MG63 (cell line): ENCODE measurements around the gene DIP2A. TPM values are rescaled to one million over a fixed set of nuclear protein-coding genes. Genes with fewer than 3 reads are reported as not detected.
"Not testable (repeated sequence)": the region's sequence is repeated elsewhere in the genome, so short reads cannot be mapped to it uniquely, and the experiment has no call there.

Experiments used
- DNase-seq: peaks from one replicate; pipeline ENCODE4 v3.0.0-alpha.2; 2020
- H3K27me3 ChIP-seq: fragments of 250-450 bp; sonication (Bioruptor Pico); 2 replicates; pipeline ENCODE4 v1.5.1; 2020; ENCODE audit warnings: mild to moderate bottlenecking, moderate library complexity
- H3K36me3 ChIP-seq: fragments of 250-450 bp; sonication (Bioruptor Pico); 2 replicates; pipeline ENCODE4 v1.5.1; 2020; ENCODE audit warnings: mild to moderate bottlenecking, moderate library complexity
- H3K4me3 ChIP-seq: fragments of 250-450 bp; sonication (Bioruptor Pico); 2 replicates; pipeline ENCODE4 v1.5.1; 2020; ENCODE audit warnings: mild to moderate bottlenecking, moderate library complexity
- H3K9me3 ChIP-seq: fragments of 250-450 bp; sonication (Bioruptor Pico); 2 replicates; pipeline ENCODE4 v1.5.1; 2020; ENCODE audit warnings: mild to moderate bottlenecking, moderate library complexity
- total RNA-seq: library from RNA; depleted of rRNA; stranded (reverse); fragments of >200 nt; shearing (Covaris generic); gene quantifications from 2 replicates; pipeline ENCODE4 v1.2.3, GENCODE V29; 2014; ENCODE audit warnings: low replicate concordance

DIP2A gene
- total RNA-seq, 1 experiment from 2014 or later, result 15.9 TPM

GRCh38 chr21:46437096-46437498, 21.6 kb upstream of the DIP2A start:
- H3K4me3 ChIP-seq, result no peak overlapping the region
- no peak for DNase-seq
- no peaks in the 10 kb centered on the region for H3K27me3 ChIP-seq
- H3K36me3 ChIP-seq, result peaks cover 95% of the 10 kb centered on the region
- H3K9me3 ChIP-seq, result no peaks in the 10 kb centered on the region

GRCh38 chr21:46437511-46437910, 21.2 kb upstream of the DIP2A start:
- peaks cover 95% of the 10 kb centered on the region for H3K36me3 ChIP-seq
- no peak for DNase-seq
- H3K9me3 ChIP-seq, result no peaks in the 10 kb centered on the region
- H3K4me3 ChIP-seq, result no peak overlapping the region
- no peaks in the 10 kb centered on the region for H3K27me3 ChIP-seq

GRCh38 chr21:46438241-46438640, 20.4 kb upstream of the DIP2A start:
- Histone ChIP-seq H3K9me3 (no peaks in the 10 kb centered on the region), H3K36me3 (peaks cover 95% of the 10 kb centered on the region), H3K4me3 (no peak overlapping the region), H3K27me3 (no peaks in the 10 kb centered on the region)
- no peak for DNase-seq

- Histone ChIP-seq H3K36me3 (peaks cover 93% of the 10 kb centered on the region), H3K4me3 (no peak overlapping the region), H3K9me3 (no peaks in the 10 kb centered on the region), H3K27me3 (no peaks in the 10 kb centered on the region)
- no peak for DNase-seq
These were observed 18.8 kb upstream of the DIP2A start for GRCh38 chr21:46439906-46440305.

- H3K27me3 ChIP-seq, result no peaks in the 10 kb centered on the region
- no peaks in the 10 kb centered on the region for H3K9me3 ChIP-seq
- DNase-seq, result no peak
- peaks cover 87% of the 10 kb centered on the region for H3K36me3 ChIP-seq
- no peak overlapping the region for H3K4me3 ChIP-seq
These were observed 17.4 kb upstream of the DIP2A start for GRCh38 chr21:46441331-46441730.

- Histone ChIP-seq H3K27me3 (no peaks in the 10 kb centered on the region), H3K9me3 (no peaks in the 10 kb centered on the region), H3K36me3 (peaks cover 86% of the 10 kb centered on the region), H3K4me3 (no peak overlapping the region)
- no peak for DNase-seq
These were observed 16.7 kb upstream of the DIP2A start for GRCh38 chr21:46441961-46442498.

- peaks cover 85% of the 10 kb centered on the region for H3K36me3 ChIP-seq
- H3K4me3 ChIP-seq, result no peak overlapping the region
- H3K27me3 ChIP-seq, result no peaks in the 10 kb centered on the region
- no peaks in the 10 kb centered on the region for H3K9me3 ChIP-seq
- DNase-seq, result no peak
These were observed 15.8 kb upstream of the DIP2A start for GRCh38 chr21:46442938-46443337.

- Histone ChIP-seq H3K36me3 (peaks cover 84% of the 10 kb centered on the region), H3K4me3 (no peak overlapping the region), H3K9me3 (peaks cover 8% of the 10 kb centered on the region; the same call in 1 of the 2 replicates), H3K27me3 (no peaks in the 10 kb centered on the region)
- no peak for DNase-seq
These were observed 14.8 kb upstream of the DIP2A start for GRCh38 chr21:46443910-46444309.

GRCh38 chr21:46448108-46448507, 10.6 kb upstream of the DIP2A start:
- no peaks in the 10 kb centered on the region for H3K27me3 ChIP-seq
- DNase-seq, result no peak
- no peak overlapping the region for H3K4me3 ChIP-seq
- H3K9me3 ChIP-seq, result peaks cover 11% of the 10 kb centered on the region; the same call in 1 of the 2 replicates
- peaks cover 56% of the 10 kb centered on the region for H3K36me3 ChIP-seq

- peaks cover 11% of the 10 kb centered on the region; the same call in 1 of the 2 replicates for H3K9me3 ChIP-seq
- not testable (repeated sequence) for DNase-seq
These were observed 9.8 kb upstream of the DIP2A start for GRCh38 chr21:46448855-46449254.

GRCh38 chr21:46452710-46453109, 6.0 kb upstream of the DIP2A start:
- DNase-seq, result no peak
- H3K36me3 ChIP-seq, result peaks cover 29% of the 10 kb centered on the region
- no peak overlapping the region for H3K4me3 ChIP-seq
- peaks cover 11% of the 10 kb centered on the region; the same call in 1 of the 2 replicates for H3K9me3 ChIP-seq
- no peaks in the 10 kb centered on the region for H3K27me3 ChIP-seq

More at GRCh38 chr21:46448855-46449254, 9.8 kb upstream of the DIP2A start:
- not testable (repeated sequence) for H3K27me3 ChIP-seq, H3K4me3 ChIP-seq
- H3K36me3 ChIP-seq, result peaks cover 49% of the 10 kb centered on the region

GRCh38 chr21:46454142-46454541, 4.5 kb upstream of the DIP2A start:
- Histone ChIP-seq H3K36me3 (peaks cover 17% of the 10 kb centered on the region), H3K9me3 (peaks cover 2% of the 10 kb centered on the region; the same call in 1 of the 2 replicates), H3K4me3 (no peak overlapping the region), H3K27me3 (no peaks in the 10 kb centered on the region)
- no peak for DNase-seq

GRCh38 chr21:46454634-46455390, 3.9 kb upstream of the DIP2A start:
- no peak for DNase-seq
- no peak overlapping the region for H3K4me3 ChIP-seq
- no peaks in the 10 kb centered on the region for H3K9me3 ChIP-seq
- H3K27me3 ChIP-seq, result no peaks in the 10 kb centered on the region
- peaks cover 11% of the 10 kb centered on the region; the same call in 1 of the 2 replicates for H3K36me3 ChIP-seq

- H3K36me3 ChIP-seq, result peaks cover 7% of the 10 kb centered on the region; the same call in 1 of the 2 replicates
- peak; percentile 27 for DNase-seq
- H3K27me3 ChIP-seq, result no peaks in the 10 kb centered on the region
- H3K9me3 ChIP-seq, result no peaks in the 10 kb centered on the region
- H3K4me3 ChIP-seq, result no peak overlapping the region
These were observed 2.9 kb upstream of the DIP2A start for GRCh38 chr21:46455575-46456385.

GRCh38 chr21:46456750-46457149, 1.9 kb upstream of the DIP2A start:
- DNase-seq, result no peak
- Histone ChIP-seq H3K27me3 (no peaks in the 10 kb centered on the region), H3K9me3 (no peaks in the 10 kb centered on the region), H3K4me3 (no peak overlapping the region), H3K36me3 (peaks cover 6% of the 10 kb centered on the region; the same call in 1 of the 2 replicates)

GRCh38 chr21:46457801-46458314, 833 bp upstream of the DIP2A start:
- peaks cover 12% of the 10 kb centered on the region for H3K36me3 ChIP-seq
- peak; percentile 56 for DNase-seq
- no peaks in the 10 kb centered on the region for H3K9me3 ChIP-seq
- H3K27me3 ChIP-seq, result no peaks in the 10 kb centered on the region
- H3K4me3 ChIP-seq, result peak overlapping the region; percentile 83

GRCh38 chr21:46459024-46459355, 299 bp downstream of the DIP2A start:
- peaks cover 22% of the 10 kb centered on the region for H3K36me3 ChIP-seq
- no peak for DNase-seq
- peak overlapping the region; percentile 83 for H3K4me3 ChIP-seq
- H3K27me3 ChIP-seq, result no peaks in the 10 kb centered on the region
- H3K9me3 ChIP-seq, result no peaks in the 10 kb centered on the region
